NCI-H146 treated with DMSO at 0.1 percent for 48 hours (cell line): ENCODE data around the gene LRRC59.
"Not testable (repeated sequence)": the region's sequence is repeated elsewhere in the genome, so short reads cannot be mapped to it uniquely, and the experiment has no call there.

ENCODE experiments used
- DNase-seq: peaks from one replicate; lab custom pipeline; 2025; ENCODE audit not compliant: unreplicated experiment; lab: John Stamatoyannopoulos, UW

The LRRC59 gene

DNA sequence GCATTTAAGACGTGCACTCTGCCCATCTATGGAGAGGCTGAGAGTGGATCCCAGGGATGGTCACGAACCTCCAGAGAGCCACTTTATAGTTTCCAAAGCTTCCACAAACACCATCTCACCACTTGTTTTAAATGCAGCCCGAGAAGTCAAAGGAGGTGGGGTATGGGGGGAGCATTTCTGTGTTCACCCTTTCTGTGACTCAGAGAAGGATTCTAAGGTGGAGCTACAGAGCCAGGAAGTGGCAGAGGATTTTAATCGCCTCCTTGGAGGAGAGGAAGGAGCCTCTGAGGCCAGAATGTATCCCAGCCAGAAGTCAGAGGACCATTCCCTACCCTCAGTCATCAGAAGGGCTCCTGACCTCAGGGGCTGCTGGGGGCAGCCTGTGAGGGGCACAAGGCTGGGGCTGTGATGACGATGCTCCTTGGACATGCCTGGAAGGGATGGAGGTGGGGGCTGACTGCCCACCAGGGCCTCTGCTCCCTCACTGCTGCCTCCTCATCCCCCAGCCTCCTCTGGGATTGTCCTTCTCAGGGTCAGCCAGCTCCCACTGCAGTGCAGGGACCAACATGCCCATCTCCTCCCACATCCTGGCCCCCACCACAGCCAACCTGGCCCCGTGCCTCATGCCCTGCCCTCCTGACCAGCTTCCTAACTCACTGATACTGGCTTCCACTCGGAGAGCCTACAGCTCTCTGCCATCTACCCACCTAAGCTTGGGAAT, 48.6 kb downstream of the LRRC59 start:
- DNase-seq, result no peak

- DNase-seq, result no peak
Observed at GRCh38 chr17:50347894-50348291, 49.4 kb downstream of the LRRC59 start.

DNA sequence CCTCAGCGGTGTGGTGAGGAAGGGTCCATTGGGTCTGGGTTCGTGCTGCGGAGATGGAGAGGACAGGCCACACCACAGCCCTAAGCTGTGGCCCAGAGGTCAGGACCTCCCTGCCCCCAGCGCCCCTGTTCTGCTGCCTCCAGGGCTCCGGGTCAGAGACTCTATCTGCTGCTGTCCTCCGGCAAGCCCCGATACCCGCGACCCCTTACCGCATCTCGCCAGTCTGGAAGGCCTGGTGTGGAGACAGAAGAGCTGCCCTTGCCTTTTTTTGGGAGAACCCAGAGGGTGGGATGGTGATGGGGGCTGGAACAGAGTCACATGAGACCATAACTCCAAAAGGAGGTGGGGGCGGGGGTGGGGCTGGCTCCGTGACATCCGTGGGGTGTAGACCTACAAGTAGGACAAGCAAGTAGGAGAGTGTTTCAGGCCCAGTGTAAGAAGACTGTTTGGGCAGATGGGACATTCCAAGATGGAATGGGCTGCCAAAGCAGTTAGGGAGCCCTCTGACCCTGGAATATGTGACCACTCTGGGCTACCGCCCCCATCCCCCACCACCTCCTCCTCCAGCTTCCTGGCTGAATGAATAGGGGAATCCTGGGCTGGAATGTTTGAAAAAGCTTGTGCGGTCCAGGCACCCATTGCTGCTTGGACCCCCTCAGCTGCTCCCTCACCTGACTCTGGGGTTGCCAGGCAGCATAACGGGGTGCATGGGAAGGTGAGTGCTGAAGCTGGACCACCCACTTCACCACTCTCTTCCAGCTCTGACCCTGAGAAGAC, 50.0 kb downstream of the LRRC59 start:
- no peak for DNase-seq

GRCh38 chr17:50346313-50347116, 50.8 kb downstream of the LRRC59 start:
- no peak for DNase-seq

- DNase-seq, result peak; percentile 36
Observed at GRCh38 chr17:50345432-50346312, 51.7 kb downstream of the LRRC59 start, which contains the start of gene XYLT2. Gene XYLT2, plus strand, starts transcription at chr17:50346126. Its CDS starts 15 bp downstream, at chr17:50346141.

DNA sequence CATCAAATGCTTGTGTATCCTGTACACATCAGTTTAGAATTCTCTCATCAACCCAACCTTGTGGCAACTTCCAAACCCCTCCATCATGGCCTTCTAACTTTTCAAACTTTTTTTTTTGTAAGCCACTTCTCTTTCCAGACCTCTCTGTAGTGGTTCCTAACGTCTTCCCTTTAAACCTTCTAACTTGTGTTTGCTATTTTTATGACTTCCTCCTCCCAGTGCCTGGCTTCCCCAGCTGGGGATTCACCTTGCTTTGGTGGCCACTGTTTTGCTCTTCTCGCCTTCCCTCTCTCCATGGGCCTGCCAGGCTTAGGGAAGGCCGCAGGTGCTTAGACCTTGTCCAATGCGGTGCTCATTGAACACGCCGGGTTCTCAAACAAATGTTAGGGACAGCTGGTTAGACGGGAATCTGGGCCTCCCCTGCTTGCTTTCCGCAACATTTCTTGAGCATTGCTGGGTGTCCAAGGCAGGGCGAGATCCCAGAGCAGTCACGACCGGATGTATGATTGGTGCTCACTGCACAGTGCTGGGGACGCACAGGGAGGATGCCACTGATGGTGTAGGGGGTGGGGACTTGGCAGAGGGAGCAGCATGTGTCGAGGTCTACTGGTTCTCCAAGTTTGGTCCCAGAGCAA, 52.5 kb downstream of the LRRC59 start:
- peak; percentile 12 for DNase-seq

DNA sequence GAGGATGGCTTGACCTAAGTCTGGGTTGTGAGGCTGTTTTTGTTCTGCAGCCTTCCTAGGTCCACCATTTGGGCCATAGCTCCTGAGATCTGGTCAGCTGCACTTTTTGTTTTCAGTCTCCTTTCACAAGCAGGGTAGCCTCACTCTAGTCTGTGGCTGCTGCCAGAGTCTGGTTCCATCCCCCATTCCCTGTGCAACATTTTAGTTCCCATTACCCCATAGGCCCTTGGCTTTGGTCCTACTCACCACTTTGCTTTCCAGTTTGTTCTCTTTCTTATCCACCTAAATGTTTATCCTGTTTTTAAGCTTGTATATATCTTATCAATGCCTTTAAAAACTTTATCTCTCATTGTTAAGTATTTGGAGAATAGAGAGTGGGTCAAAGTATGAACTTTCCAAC, 57.9 kb downstream of the LRRC59 start:
- no peak for DNase-seq

DNA sequence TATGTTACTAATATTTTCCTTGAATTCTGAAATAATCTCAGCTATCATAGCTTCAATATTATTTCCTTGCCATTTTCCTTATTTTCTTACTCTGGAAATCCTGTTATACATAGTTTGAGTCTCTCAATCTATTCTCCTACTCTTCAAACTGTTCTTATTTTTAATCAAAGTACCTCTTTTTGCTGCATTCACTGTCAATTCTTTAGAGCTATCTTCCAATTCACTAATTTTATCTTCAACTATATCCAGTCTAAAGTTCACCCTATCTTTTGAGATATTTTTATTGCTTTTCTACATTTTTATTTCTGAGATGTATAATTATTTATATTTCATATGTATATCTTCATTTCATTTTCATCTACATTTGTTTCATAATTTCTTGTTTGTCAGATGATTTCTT, 58.7 kb downstream of the LRRC59 start:
- no peak for DNase-seq

DNA sequence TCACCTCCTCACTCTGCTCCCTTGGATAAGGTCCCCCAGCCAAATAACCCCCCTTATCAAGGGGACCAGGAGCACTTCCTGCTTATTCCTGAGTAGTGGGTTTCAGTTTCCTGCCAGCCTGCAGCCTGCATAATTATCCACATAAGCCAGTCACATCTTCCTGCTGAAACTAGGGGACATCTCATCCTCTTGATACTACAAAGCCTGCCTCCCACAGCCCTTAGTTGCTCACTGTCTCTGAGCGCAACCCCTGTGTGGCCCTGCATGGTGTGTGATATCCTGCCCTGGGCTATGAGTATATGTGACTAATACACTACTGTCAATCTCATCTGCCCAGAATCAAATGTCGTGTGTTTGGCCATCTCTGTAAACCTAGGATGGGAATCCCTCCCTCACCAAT, 59.4 kb downstream of the LRRC59 start:
- no peak for DNase-seq

DNA sequence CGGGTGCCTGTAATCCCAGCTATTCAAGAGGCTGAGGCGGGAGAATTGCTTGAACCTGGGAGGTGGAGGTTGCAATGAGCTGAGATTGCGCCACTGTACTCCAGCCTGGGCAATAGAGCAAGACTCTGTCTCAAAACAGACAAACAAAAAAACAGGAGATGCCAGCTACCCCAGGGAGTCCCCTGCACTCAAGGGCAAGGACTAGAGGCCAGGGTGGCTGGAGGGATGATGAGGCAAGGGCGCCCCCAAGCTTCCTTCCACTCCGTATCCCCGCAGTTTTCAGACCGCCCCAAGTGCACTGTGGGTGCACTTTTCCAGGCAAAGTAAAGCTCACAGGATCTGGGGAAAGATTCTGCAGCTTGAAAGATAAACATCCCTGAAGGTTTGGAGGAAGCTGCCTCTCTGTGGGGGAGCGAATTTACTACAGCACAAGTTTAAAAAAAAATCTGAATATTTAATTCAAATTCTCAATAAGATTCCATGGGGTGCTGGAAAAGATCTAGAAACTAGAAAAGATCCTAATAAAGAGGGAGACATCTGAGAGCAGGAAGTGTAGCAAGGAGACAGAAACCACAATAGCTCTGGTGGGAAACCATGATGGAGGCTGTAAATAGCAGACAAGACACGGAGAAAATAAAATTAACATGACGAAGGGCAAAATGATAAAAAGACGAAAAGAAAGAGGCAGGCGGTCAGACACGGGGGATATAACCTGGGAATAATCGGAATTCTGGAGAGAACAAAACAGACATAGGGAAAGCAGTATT, 63.8 kb downstream of the LRRC59 start:
- DNase-seq, result not testable (repeated sequence)

- no peak for DNase-seq
Observed at GRCh38 chr17:50332196-50332595, 65.1 kb downstream of the LRRC59 start.
